SU-DHL-6 (cell line): ENCODE data around the gene STAU1.

Experiments
- H2AFZ ChIP-seq: fragments of 200-600 bp; sonication (generic); 2 replicates; pipeline ENCODE4 v1.6.1; 2014; ENCODE audit warnings: low read depth, mild to moderate bottlenecking, moderate library complexity, mixed read lengths, antibody characterized with exemption, low read length; ENCODE audit not compliant: severe bottlenecking
- H3F3A ChIP-seq: fragments of 200-600 bp; shearing (Covaris generic); 2 replicates; pipeline ENCODE4 v1.6.0; 2016; ENCODE audit warnings: antibody characterized with exemption, mild to moderate bottlenecking; ENCODE audit not compliant: insufficient read depth
- H3K27ac ChIP-seq: fragments of 200-600 bp; sonication (generic); 2 replicates; pipeline ENCODE4 v1.5.1; 2016; ENCODE audit warnings: low read depth, mild to moderate bottlenecking, low read length, moderate library complexity, mixed read lengths
- H3K27me3 ChIP-seq: fragments of 200-600 bp; sonication (generic), shearing (Covaris generic); 2 replicates; pipeline ENCODE4 v1.6.0; 2014; ENCODE audit warnings: mild to moderate bottlenecking, low read length
- H3K36me3 ChIP-seq: fragments of 200-600 bp; sonication (generic); 2 replicates; pipeline ENCODE4 v1.6.1; 2014; ENCODE audit warnings: mild to moderate bottlenecking, low read length, mixed read lengths
- H3K4me2 ChIP-seq: fragments of 300-600, 200-600 bp; shearing (Covaris generic), sonication (generic); 2 replicates; pipeline ENCODE4 v1.6.0; 2014; ENCODE audit warnings: low read length, low read depth, mild to moderate bottlenecking; ENCODE audit not compliant: poor library complexity, severe bottlenecking
- H3K4me3 ChIP-seq: fragments of 200-600 bp; sonication (generic); 2 replicates; pipeline ENCODE4 v1.5.1; 2014; ENCODE audit warnings: antibody characterized with exemption, low read length, mild to moderate bottlenecking, mixed read lengths; ENCODE audit not compliant: insufficient read depth, poor library complexity, severe bottlenecking
- H3K79me2 ChIP-seq: fragments of 200-600 bp; sonication (generic); 2 replicates; pipeline ENCODE4 v1.6.1; 2014; ENCODE audit warnings: mild to moderate bottlenecking, low read length, moderate library complexity; ENCODE audit not compliant: insufficient read depth
- H3K9ac ChIP-seq: fragments of 200-600 bp; sonication (generic); 2 replicates; pipeline ENCODE4 v1.7.0; 2014; ENCODE audit warnings: mild to moderate bottlenecking, low read length
- H3K9me2 ChIP-seq: fragments of 200-600 bp; sonication (generic); replicated peaks from 2 replicates; pipeline ENCODE4 v1.6.1; 2014; ENCODE audit warnings: low read length; ENCODE audit not compliant: insufficient read depth
- H3K9me3 ChIP-seq: fragments of 200-600 bp; sonication (generic); 2 replicates; pipeline ENCODE4 v1.6.1; 2014; ENCODE audit warnings: low read length, mixed read lengths; ENCODE audit not compliant: insufficient read depth
- H4K20me1 ChIP-seq: fragments of 200-600 bp; sonication (generic); 2 replicates; pipeline ENCODE4 v1.6.1; 2014; ENCODE audit warnings: low read depth, mild to moderate bottlenecking, antibody characterized with exemption, low read length, moderate library complexity, mixed read lengths
- CTCF ChIP-seq: fragments of 200-600 bp; sonication (generic); IDR thresholded peaks from one replicate; pipeline ENCODE4 v1.5.1; 2017; ENCODE audit warnings: antibody characterized with exemption, mild to moderate bottlenecking, low read length, moderate library complexity; ENCODE audit not compliant: insufficient read depth, poor library complexity, severe bottlenecking
- EZH2phosphoT487 ChIP-seq: fragments of 200-600 bp; sonication (generic), shearing (Covaris generic); conservative IDR thresholded peaks from 2 replicates; pipeline ENCODE4 v1.6.1; 2018; ENCODE audit warnings: mild to moderate bottlenecking, antibody characterized with exemption, low read length, moderate library complexity, mixed read lengths

STAU1 gene

GRCh38 chr20:49097159-49097558 lies 91.0 kb downstream of the STAU1 start:
- Histone ChIP-seq H3K9ac (no peak overlapping the region), H3K4me2 (no peak overlapping the region), H3K9me2 (no peaks in the 10 kb centered on the region), H3K79me2 (peaks cover 8% of the 10 kb centered on the region; the same call in 1 of the 2 replicates), H3K27me3 (no peaks in the 10 kb centered on the region), H4K20me1 (no peaks in the 10 kb centered on the region; the same call in 1 of the 2 replicates), H3F3A (peaks cover 20% of the 10 kb centered on the region), H3K9me3 (no peaks in the 10 kb centered on the region), H3K4me3 (no peak overlapping the region), H3K27ac (no peak overlapping the region), H3K36me3 (peaks cover 63% of the 10 kb centered on the region), H2AFZ (no peak overlapping the region)
- TF ChIP-seq CTCF (no peak), EZH2phosphoT487 (no peak)

DNA sequence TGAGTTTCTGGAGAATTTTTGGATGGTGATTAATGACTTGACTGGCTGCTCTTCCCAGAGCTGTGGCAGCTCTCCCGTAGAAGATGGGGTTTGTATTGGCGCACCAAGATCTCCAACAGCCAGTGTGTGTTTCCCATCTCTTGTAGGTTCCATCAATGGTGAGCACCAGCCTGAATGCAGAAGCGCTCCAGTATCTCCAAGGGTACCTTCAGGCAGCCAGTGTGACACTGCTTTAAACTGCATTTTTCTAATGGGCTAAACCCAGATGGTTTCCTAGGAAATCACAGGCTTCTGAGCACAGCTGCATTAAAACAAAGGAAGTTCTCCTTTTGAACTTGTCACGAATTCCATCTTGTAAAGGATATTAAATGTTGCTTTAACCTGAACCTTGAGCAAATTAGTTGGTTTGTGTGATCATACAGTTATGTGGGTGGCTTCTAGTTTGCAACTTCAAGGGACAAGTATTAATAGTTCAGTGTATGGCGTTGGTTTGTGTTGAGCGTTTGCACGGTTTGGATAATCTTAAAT lies 91.9 kb downstream of the STAU1 start:
- Histone ChIP-seq H3K27ac (no peak overlapping the region), H3K9me2 (no peaks in the 10 kb centered on the region), H3K4me2 (no peak overlapping the region), H2AFZ (no peak overlapping the region), H4K20me1 (no peaks in the 10 kb centered on the region; the same call in 1 of the 2 replicates), H3K36me3 (peaks cover 65% of the 10 kb centered on the region), H3K27me3 (no peaks in the 10 kb centered on the region), H3K4me3 (no peak overlapping the region), H3F3A (peaks cover 20% of the 10 kb centered on the region), H3K79me2 (peaks cover 8% of the 10 kb centered on the region; the same call in 1 of the 2 replicates), H3K9ac (no peak overlapping the region), H3K9me3 (no peaks in the 10 kb centered on the region)
- TF ChIP-seq EZH2phosphoT487 = no peak
- no peak for TF ChIP-seq CTCF

DNA sequence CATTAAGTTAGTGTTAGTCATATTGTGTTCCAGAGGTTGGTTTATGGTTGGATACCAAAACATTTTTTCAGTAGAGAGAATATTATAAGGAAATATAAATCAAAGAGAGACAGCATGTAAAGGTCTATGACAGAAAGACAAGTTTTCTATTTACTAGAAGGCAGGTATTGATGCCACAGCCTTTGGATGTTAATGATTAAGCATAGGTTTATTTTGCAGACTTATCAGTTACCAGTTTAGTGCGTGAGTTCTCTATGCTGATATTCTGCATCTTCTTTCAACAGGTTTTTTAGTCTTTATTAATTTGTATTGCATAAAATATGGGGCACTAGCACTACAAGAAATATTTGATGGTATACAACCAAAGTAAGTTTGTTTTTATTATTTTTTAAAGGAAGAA lies 96.4 kb downstream of the STAU1 start:
- Histone ChIP-seq H3K9me3 (no peaks in the 10 kb centered on the region), H3K27me3 (no peaks in the 10 kb centered on the region), H2AFZ (no peak overlapping the region), H3K4me3 (no peak overlapping the region), H3K9ac (no peak overlapping the region), H3F3A (peaks cover 17% of the 10 kb centered on the region), H4K20me1 (peaks cover 5% of the 10 kb centered on the region; the same call in 1 of the 2 replicates), H3K79me2 (0 out of 2 replicates have a peak, but pooled peaks cover 2% of the 10 kb centered on the region), H3K36me3 (peaks cover 80% of the 10 kb centered on the region), H3K9me2 (no peaks in the 10 kb centered on the region), H3K27ac (no peak overlapping the region), H3K4me2 (no peak overlapping the region)
- no peak for TF ChIP-seq CTCF
- TF ChIP-seq EZH2phosphoT487 = no peak
